H1 (cell line): ENCODE data around the gene P3H4. TPM values are rescaled to one million over a fixed set of nuclear protein-coding genes. Genes with fewer than 3 reads are reported as not detected.

ENCODE experiments used
- CTCF ChIA-PET: fragments of 300-600 bp; sonication (Branson Sonifier 250); formaldehyde crosslinking; loops from one replicate; lab custom pipeline; 2021; ENCODE audit not compliant: partially characterized antibody; lab: Charles Lee
- POLR2A ChIA-PET: fragments of 300-600 bp; sonication (Branson Sonifier 250); formaldehyde crosslinking; loops from one replicate; lab custom pipeline; 2021; ENCODE audit warnings: inconsistent platforms; ENCODE audit not compliant: partially characterized antibody; lab: Charles Lee
- DNase-seq, 2 experiments: peaks; one replicate each; pipeline versions ENCODE4 v3.0.0 to v3.0.0-alpha.2; 2010 to 2022; ENCODE audit warnings: low spot score in 2 of 2, low read depth in 1 of 2, mixed read lengths in 1 of 2
- FAIRE-seq: peaks from 2 replicates; lab custom pipeline; 2011; peaks lifted over from hg19 to GRCh38; lab: Jason Lieb, UNC
- H2AFZ ChIP-seq: 2 replicates; pipeline ENCODE4 v1.8.1; 2012; ENCODE audit warnings: low read length, inconsistent platforms
- H2AK5ac ChIP-seq: 2 replicates; pipeline ENCODE4 v1.6.1; 2013; ENCODE audit warnings: low read depth, low read length
- H2BK120ac ChIP-seq: replicated peaks from 2 replicates; pipeline ENCODE3; 2013; ENCODE audit warnings: low read depth, low read length, inconsistent platforms
- H2BK12ac ChIP-seq: 2 replicates; pipeline ENCODE4 v1.6.1; 2013; ENCODE audit warnings: low read depth, low read length
- H2BK15ac ChIP-seq: 2 replicates; pipeline ENCODE4 v1.6.1; 2013; ENCODE audit warnings: low read length
- H2BK20ac ChIP-seq: 2 replicates; pipeline ENCODE4 v1.6.1; 2013; ENCODE audit warnings: low read length
- H2BK5ac ChIP-seq: 2 replicates; pipeline ENCODE4 v1.6.1; 2013; ENCODE audit warnings: low read depth, low read length
- H3K14ac ChIP-seq: 2 replicates; pipeline ENCODE4 v1.6.1; 2013; ENCODE audit warnings: inconsistent platforms; ENCODE audit not compliant: insufficient read length
- H3K18ac ChIP-seq: 2 replicates; pipeline ENCODE4 v1.6.1; 2013; ENCODE audit warnings: low read length; ENCODE audit errors: extremely low read depth
- H3K23ac ChIP-seq: 2 replicates; pipeline ENCODE4 v1.6.1; 2013; ENCODE audit warnings: inconsistent platforms; ENCODE audit not compliant: insufficient read length
- H3K23me2 ChIP-seq: 2 replicates; pipeline ENCODE4 v1.6.1; 2013; ENCODE audit warnings: low read depth, low read length
- H3K27ac ChIP-seq: 2 replicates; pipeline ENCODE4 v1.6.1; 2011; ENCODE audit warnings: low read depth, low read length, inconsistent platforms
- H3K27me3 ChIP-seq, 4 experiments: replicated peaks in 1 of 4; 1 replicate in 1 of 4; 2 replicates in 3 of 4; pipeline versions ENCODE4 v1.6.1 to v1.8.1; 2011 to 2013; ENCODE audit warnings: low read length in 3 of 4, mild to moderate bottlenecking in 3 of 4, inconsistent platforms in 2 of 4, mixed read lengths in 2 of 4, moderate library complexity in 1 of 4; ENCODE audit not compliant: control insufficient read depth in 3 of 4, insufficient read depth in 3 of 4; ENCODE audit errors: extremely low read depth in 1 of 4
- H3K36me3 ChIP-seq, 4 experiments: 2 replicates each; pipeline versions ENCODE4 v1.6.1 to v1.8.1; 2011 to 2013; ENCODE audit warnings: mild to moderate bottlenecking in 4 of 4, low read length in 3 of 4, moderate library complexity in 2 of 4, control low read depth in 1 of 4, inconsistent platforms in 1 of 4; ENCODE audit not compliant: insufficient read depth in 4 of 4, control insufficient read depth in 2 of 4
- H3K4ac ChIP-seq: replicated peaks from 2 replicates; pipeline ENCODE3; 2013; ENCODE audit warnings: low read length, low read depth, mixed read lengths, inconsistent platforms; ENCODE audit not compliant: insufficient read length
- H3K4me1 ChIP-seq, 4 experiments: replicated peaks in 1 of 4; 1 replicate in 1 of 4; 2 replicates in 3 of 4; pipeline versions ENCODE4 v1.6.1 to v1.8.1; 2011 to 2013; ENCODE audit warnings: low read length in 3 of 4, inconsistent platforms in 2 of 4, mixed read lengths in 1 of 4; ENCODE audit not compliant: insufficient read depth in 4 of 4, control insufficient read depth in 3 of 4
- H3K4me2 ChIP-seq, 2 experiments: 2 replicates each; pipeline versions ENCODE4 v1.6.1 to v1.8.1; 2011 to 2013; ENCODE audit warnings: low read depth in 2 of 2, low read length in 2 of 2, control low read depth in 1 of 2, inconsistent platforms in 1 of 2, mild to moderate bottlenecking in 1 of 2; ENCODE audit not compliant: insufficient read depth in 1 of 2
- H3K4me3 ChIP-seq, 4 experiments: fragments of 200-600, 300-600 bp in 1 of 4; sonication (generic), shearing (Covaris generic), sonication (Bioruptor Twin) in 1 of 4; 2 replicates each; pipeline versions ENCODE4 v1.5.1 to v1.8.1; 2011 to 2016; ENCODE audit warnings: low read length in 4 of 4, low read depth in 3 of 4, control low read depth in 2 of 4, inconsistent platforms in 2 of 4, mild to moderate bottlenecking in 2 of 4, mixed read lengths in 1 of 4, moderate library complexity in 1 of 4; ENCODE audit not compliant: insufficient read depth in 2 of 4; ENCODE audit errors: extremely low read depth in 1 of 4
- H3K56ac ChIP-seq: replicated peaks from 2 replicates; pipeline ENCODE3; 2013; ENCODE audit warnings: low read depth, mild to moderate bottlenecking, mixed read lengths, low read length, inconsistent platforms; ENCODE audit not compliant: insufficient read length
- H3K79me1 ChIP-seq: 2 replicates; pipeline ENCODE4 v1.6.1; 2013; ENCODE audit warnings: low read depth, low read length, control low read depth
- H3K79me2 ChIP-seq, 2 experiments: 2 replicates each; pipeline versions ENCODE4 v1.6.1 to v1.8.1; 2012 to 2013; ENCODE audit warnings: low read length in 2 of 2, mild to moderate bottlenecking in 2 of 2, inconsistent platforms in 1 of 2; ENCODE audit not compliant: insufficient read depth in 2 of 2, control insufficient read depth in 1 of 2
- H3K9ac ChIP-seq, 4 experiments: replicated peaks in 1 of 4; 1 replicate in 1 of 4; 2 replicates in 3 of 4; pipeline versions ENCODE4 v1.6.1 to v1.8.1; 2011 to 2013; ENCODE audit warnings: low read depth in 3 of 4, low read length in 3 of 4, control low read depth in 2 of 4, mild to moderate bottlenecking in 2 of 4, moderate library complexity in 2 of 4, inconsistent platforms in 1 of 4; ENCODE audit errors: extremely low read depth in 1 of 4
- H3K9me3 ChIP-seq, 2 experiments: 2 replicates each; pipeline versions ENCODE4 v1.6.1 to v1.8.1; 2012 to 2013; ENCODE audit warnings: mild to moderate bottlenecking in 2 of 2, moderate library complexity in 2 of 2, control low read depth in 1 of 2, inconsistent platforms in 1 of 2, low read depth in 1 of 2, low read length in 1 of 2, mixed read lengths in 1 of 2; ENCODE audit not compliant: insufficient read depth in 2 of 2
- H4K20me1 ChIP-seq, 2 experiments: replicated peaks in 1 of 2; 2 replicates each; pipeline versions ENCODE3 to v1.8.1; 2011 to 2013; ENCODE audit warnings: inconsistent platforms in 2 of 2, low read length in 2 of 2, mild to moderate bottlenecking in 1 of 2; ENCODE audit not compliant: insufficient read depth in 2 of 2, control insufficient read depth in 1 of 2
- H4K5ac ChIP-seq: 2 replicates; pipeline ENCODE4 v1.6.1; 2013; ENCODE audit warnings: low read length, low read depth, mixed read lengths, inconsistent platforms; ENCODE audit not compliant: insufficient read length
- H4K8ac ChIP-seq: 2 replicates; pipeline ENCODE4 v1.8.0; 2013; ENCODE audit warnings: mild to moderate bottlenecking, moderate library complexity, low read length, inconsistent platforms; ENCODE audit not compliant: insufficient read depth; ENCODE audit errors: extremely low read depth
- H4K91ac ChIP-seq: replicated peaks from 2 replicates; pipeline ENCODE3; 2013; ENCODE audit warnings: low read length, mixed read lengths, inconsistent platforms; ENCODE audit not compliant: insufficient read length
- WGBS, 2 experiments: shearing (Covaris generic) in 1 of 2; methylation state at CpG; one replicate each; pipeline versions ENCODE4 v1.1.6 to v1.1.7; 2013 to 2015; ENCODE audit warnings: low lambda C conversion rate in 2 of 2, mixed read lengths in 2 of 2, inconsistent platforms in 1 of 2, low coverage in 1 of 2, missing lambda C conversion rate in 1 of 2; ENCODE audit not compliant: insufficient replicate concordance in 2 of 2, insufficient coverage in 1 of 2, insufficient read length in 1 of 2; ENCODE audit errors: extremely low coverage in 1 of 2, missing lambda C conversion rate in 1 of 2; 5-methylcytosine and 5-hydroxymethylcytosine counted together
- polyA plus RNA-seq, 7 experiments: library from polyadenylated mRNA; depleted of rRNA in 3 of 7; stranded (reverse) in 5 of 7; unstranded in 2 of 7; fragments of >200 nt in 5 of 7; fragments of 200-250 nt in 2 of 7; gene quantifications; 1 replicate in 5 of 7; 2 replicates in 1 of 7; 4 replicates in 1 of 7; pipeline versions ENCODE4 v1.2.1 to v1.2.3, GENCODE V29; 2011 to 2013; ENCODE audit warnings: missing spikeins in 2 of 7, mixed read lengths in 2 of 7
- total RNA-seq: library from RNA; stranded (reverse); fragmentation: NEBNext Ultra II Directional; extraction: Animal tissue kit (Norgen Biotek cat#: 25700); gene quantifications from 2 replicates; pipeline ENCODE4 v1.2.1, GENCODE V29; 2021
- TF ChIP-seq, protein P1 (sequence below): IDR thresholded peaks from 2 replicates; pipeline ENCODE4 v1.6.1; 2012; ENCODE audit warnings: low read length, inconsistent platforms

The P3H4 gene
- total and polyA plus RNA-seq, 2 of the 8 experiments (the other 6 are each of a cell fraction or from before 2014, with no cell fraction given): 23.4 to 26.7 TPM

DNA sequence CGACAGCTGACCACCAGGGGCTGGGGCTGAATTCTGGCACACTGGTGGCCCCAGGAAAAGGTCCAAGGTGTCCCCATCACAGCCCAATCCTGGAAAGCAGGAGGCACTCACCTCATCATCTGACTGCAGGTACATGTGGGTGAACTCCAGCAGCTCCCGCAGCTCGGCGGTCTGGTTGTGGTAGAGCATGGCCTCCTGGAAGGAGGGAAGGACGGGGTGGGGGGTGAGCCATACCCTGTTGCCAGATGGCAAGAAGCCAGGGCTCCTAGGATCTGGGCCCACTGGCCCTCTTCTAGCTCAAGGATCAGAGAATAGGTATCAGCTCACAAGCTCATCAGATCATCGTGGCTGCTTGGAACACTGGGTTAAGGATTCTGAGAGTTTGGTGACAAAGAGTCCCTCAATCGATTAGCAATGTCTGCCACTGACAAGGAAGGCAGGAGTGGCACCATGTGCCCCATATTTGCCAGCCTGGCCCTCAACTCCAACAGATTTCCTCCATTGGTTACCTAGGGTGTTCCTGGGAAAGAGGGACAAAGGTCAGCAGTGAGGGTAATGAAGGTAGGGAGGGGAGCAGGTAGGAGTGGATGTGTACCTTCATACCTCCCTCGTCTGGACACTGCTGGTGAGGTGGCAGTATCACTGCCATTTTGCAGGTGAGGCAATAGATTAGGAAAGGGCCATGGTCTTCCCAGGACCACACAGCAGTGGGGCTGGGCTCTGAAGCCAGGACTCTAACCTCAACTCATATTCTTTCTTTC lies 4.9 kb downstream of the P3H4 start:
- Histone ChIP-seq H3K9ac (no peak overlapping the region), H4K91ac (no peak overlapping the region), H3K18ac (no peak overlapping the region), H3K79me2 (peaks cover 0 to 7% of the 10 kb centered on the region in 2 experiments; a peak in 1 of 4 replicates), H3K27ac (no peak overlapping the region), H4K8ac (no peak overlapping the region; the same call in 1 of the 2 replicates), H3K23ac (no peak overlapping the region), H2BK20ac (no peak overlapping the region), H3K14ac (no peak overlapping the region), H2BK120ac (no peak overlapping the region), H2BK5ac (no peak overlapping the region), H3K36me3 (peaks cover 0 to 3% (median 0%) of the 10 kb centered on the region in 4 experiments; a peak in 2 of 8 replicates), H2BK15ac (no peak overlapping the region), H3K4me1 (peaks cover 0 to 7% (median 2%) of the 10 kb centered on the region in 4 experiments; a peak in 4 of 7 replicates), H2BK12ac (no peak overlapping the region), H2AFZ (no peak overlapping the region), H3K56ac (no peak overlapping the region), H3K79me1 (peaks cover 4% of the 10 kb centered on the region; the same call in 1 of the 2 replicates), H3K23me2 (peaks cover 7% of the 10 kb centered on the region; the same call in 1 of the 2 replicates), H2AK5ac (no peak overlapping the region), H4K5ac (no peak overlapping the region), H4K20me1 (peaks cover 0 to 7% of the 10 kb centered on the region in 2 experiments), H3K4me3 (no peak overlapping the region), H3K4ac (no peak overlapping the region), H3K4me2 (no peak overlapping the region), H3K27me3 (peaks cover 0 to 6% (median 3%) of the 10 kb centered on the region in 4 experiments; a peak in 4 of 7 replicates), H3K9me3 (peaks cover 0 to 4% of the 10 kb centered on the region in 2 experiments; a peak in 1 of 4 replicates)
- CTCF ChIA-PET: interaction anchor here (0.8 to 1.2 kb wide), 4 partner anchors 9 to 29 kb away, joined by 3 to 4 read pairs (median 4); partner anchors contain the start of gene JUP
- POLR2A ChIA-PET: interaction anchor here (0.6 to 4.1 kb wide), 8 partner anchors 9 to 124 kb away, joined by 3 to 14 read pairs (median 4); partner anchors contain the start of genes EIF1, HAP1 and JUP
- 91% methylated on average over 8 of the region's 8 CpGs; no CpG with 5 or more reads in 1 of the 2 experiments for WGBS, 2 experiments
- FAIRE-seq (no peak), DNase-seq (no peak)
- TF ChIP-seq, protein P1, sequence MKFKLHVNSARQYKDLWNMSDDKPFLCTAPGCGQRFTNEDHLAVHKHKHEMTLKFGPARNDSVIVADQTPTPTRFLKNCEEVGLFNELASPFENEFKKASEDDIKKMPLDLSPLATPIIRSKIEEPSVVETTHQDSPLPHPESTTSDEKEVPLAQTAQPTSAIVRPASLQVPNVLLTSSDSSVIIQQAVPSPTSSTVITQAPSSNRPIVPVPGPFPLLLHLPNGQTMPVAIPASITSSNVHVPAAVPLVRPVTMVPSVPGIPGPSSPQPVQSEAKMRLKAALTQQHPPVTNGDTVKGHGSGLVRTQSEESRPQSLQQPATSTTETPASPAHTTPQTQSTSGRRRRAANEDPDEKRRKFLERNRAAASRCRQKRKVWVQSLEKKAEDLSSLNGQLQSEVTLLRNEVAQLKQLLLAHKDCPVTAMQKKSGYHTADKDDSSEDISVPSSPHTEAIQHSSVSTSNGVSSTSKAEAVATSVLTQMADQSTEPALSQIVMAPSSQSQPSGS: no peak
